ENCODE data around the gene OAS2.

DNA sequence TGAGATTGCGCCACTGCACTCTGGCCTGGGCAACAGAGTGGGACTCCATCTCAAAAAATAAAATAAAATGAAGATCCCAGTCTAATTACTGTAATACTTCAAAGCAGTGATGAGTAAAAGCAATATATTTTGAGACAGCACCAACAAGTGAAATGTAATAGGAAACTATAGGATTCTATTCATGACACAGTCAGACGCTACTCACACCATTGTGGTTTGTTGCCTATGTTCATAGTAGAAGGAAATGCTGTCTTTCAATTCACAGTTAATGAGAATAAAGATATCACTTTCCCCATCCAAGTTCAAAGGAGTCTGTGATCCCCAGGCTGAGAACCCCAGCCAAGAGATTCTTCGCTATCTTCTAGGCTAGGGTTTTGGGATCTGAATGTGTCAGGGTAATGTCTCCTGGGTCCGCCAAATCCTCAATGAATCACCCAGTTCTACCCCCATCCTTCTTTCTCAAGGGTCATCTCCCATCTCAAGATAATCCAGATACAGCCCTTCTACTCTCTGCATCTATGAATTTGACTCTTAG lies 61.7 kb downstream of the OAS2 start:
- TF ChIP-seq, protein P1, sequence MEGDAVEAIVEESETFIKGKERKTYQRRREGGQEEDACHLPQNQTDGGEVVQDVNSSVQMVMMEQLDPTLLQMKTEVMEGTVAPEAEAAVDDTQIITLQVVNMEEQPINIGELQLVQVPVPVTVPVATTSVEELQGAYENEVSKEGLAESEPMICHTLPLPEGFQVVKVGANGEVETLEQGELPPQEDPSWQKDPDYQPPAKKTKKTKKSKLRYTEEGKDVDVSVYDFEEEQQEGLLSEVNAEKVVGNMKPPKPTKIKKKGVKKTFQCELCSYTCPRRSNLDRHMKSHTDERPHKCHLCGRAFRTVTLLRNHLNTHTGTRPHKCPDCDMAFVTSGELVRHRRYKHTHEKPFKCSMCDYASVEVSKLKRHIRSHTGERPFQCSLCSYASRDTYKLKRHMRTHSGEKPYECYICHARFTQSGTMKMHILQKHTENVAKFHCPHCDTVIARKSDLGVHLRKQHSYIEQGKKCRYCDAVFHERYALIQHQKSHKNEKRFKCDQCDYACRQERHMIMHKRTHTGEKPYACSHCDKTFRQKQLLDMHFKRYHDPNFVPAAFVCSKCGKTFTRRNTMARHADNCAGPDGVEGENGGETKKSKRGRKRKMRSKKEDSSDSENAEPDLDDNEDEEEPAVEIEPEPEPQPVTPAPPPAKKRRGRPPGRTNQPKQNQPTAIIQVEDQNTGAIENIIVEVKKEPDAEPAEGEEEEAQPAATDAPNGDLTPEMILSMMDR (IDR thresholded peaks at IDR 0.05) = no peak
- TF ChIP-seq POLR2A (IDR thresholded peaks at IDR 0.05; ENCODE audit: low read length) (no peak), RCOR1 (IDR thresholded peaks at IDR 0.05; ENCODE audit: low read depth, low read length) (no peak)

All from A549 (cell line).